ENCODE results near the gene MAPKAPK2. TPM values are rescaled to one million over a fixed set of nuclear protein-coding genes. Genes with fewer than 3 reads are reported as not detected.

The MAPKAPK2 gene
- total RNA-seq, 2 donors from 2014 or later = 27.1 to 67.0 TPM

GRCh38 chr1:206766251-206766856, 81.6 kb downstream of the MAPKAPK2 start:
- no peak overlapping the region for H3K27ac ChIP-seq
- no peaks in the 10 kb centered on the region for H3K4me1 ChIP-seq (replicated peaks)
- H3K9me3 ChIP-seq = no peaks in the 10 kb centered on the region
- no peaks in the 10 kb centered on the region for H3K27me3 ChIP-seq (replicated peaks; ENCODE audit: insufficient read depth)
- WGBS = 48% methylated on average over 8 of the region's 8 CpGs
- intact Hi-C loops (cut with DNase I) = no loop called here
- H3K36me3 ChIP-seq = no peaks in the 10 kb centered on the region
- TF ChIP-seq POLR2A (IDR thresholded peaks at IDR 0.05) = no peak
- no peak for TF ChIP-seq POLR2AphosphoS5 (IDR thresholded peaks at IDR 0.05)
- TF ChIP-seq CTCF (IDR thresholded peaks at IDR 0.05) = no peak
- no peak overlapping the region for H3K4me3 ChIP-seq
- peak; percentile 13 for DNase-seq (ENCODE audit: low spot score)

DNA sequence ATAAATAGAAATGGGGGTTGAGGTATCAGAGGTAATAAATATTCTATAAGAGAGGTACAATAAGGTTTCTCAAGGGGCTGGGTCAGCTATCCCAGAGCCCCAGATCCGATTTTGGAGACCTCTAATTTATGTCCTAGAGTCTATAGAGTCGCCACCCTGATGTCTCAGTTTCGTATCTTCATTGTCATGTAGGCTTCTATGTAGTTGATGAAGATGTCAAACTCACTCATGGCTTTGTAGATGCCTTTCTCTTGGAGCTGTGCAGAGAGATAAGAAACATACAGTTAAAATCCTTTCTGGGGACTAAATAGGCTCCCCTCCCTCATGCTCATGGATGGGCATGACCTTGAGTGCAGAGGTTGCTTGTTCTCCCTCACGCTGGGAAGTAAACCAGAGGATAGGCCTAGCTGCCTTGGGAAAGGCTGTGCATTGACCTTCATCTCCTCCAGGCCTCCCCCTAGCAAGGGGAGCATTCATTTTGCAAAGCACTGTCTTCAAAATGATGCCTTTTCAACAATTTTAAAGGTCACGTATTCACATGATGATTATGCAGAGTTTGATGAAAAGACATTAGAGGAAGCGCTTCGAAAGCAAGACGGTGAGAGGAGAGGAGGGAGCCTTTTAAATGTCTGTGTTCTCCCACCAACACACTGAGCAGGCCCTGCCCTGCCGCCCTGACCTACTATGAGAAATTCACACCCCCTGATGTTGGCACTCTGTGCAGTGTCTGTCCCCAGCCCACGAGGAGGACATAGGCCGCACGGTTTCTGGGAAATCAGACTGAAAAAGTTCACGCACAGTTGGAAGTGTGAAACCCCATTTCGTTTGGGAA, 84.0 kb downstream of the MAPKAPK2 start:
- no peaks in the 10 kb centered on the region for H3K9me3 ChIP-seq
- TF ChIP-seq POLR2A (IDR thresholded peaks at IDR 0.05) (no peak), CTCF (IDR thresholded peaks at IDR 0.05) (no peak), POLR2AphosphoS5 (IDR thresholded peaks at IDR 0.05) (no peak)
- intact Hi-C loops (cut with DNase I) = no loop called here
- DNase-seq (ENCODE audit: low spot score) = no peak
- WGBS = 84% methylated on average over 14 of the region's 14 CpGs
- H3K4me3 ChIP-seq = no peak overlapping the region
- H3K36me3 ChIP-seq = no peaks in the 10 kb centered on the region
- no peak overlapping the region for H3K27ac ChIP-seq
- no peaks in the 10 kb centered on the region for H3K27me3 ChIP-seq (replicated peaks; ENCODE audit: insufficient read depth)
- no peaks in the 10 kb centered on the region for H3K4me1 ChIP-seq (replicated peaks)

GRCh38 chr1:206769304-206769731, 84.6 kb downstream of the MAPKAPK2 start:
- no peak overlapping the region for H3K27ac ChIP-seq
- 78% methylated on average over 7 of the region's 7 CpGs for WGBS
- no peak for TF ChIP-seq CTCF (IDR thresholded peaks at IDR 0.05)
- TF ChIP-seq POLR2AphosphoS5 (IDR thresholded peaks at IDR 0.05) = no peak
- TF ChIP-seq POLR2A (IDR thresholded peaks at IDR 0.05) = no peak

DNA sequence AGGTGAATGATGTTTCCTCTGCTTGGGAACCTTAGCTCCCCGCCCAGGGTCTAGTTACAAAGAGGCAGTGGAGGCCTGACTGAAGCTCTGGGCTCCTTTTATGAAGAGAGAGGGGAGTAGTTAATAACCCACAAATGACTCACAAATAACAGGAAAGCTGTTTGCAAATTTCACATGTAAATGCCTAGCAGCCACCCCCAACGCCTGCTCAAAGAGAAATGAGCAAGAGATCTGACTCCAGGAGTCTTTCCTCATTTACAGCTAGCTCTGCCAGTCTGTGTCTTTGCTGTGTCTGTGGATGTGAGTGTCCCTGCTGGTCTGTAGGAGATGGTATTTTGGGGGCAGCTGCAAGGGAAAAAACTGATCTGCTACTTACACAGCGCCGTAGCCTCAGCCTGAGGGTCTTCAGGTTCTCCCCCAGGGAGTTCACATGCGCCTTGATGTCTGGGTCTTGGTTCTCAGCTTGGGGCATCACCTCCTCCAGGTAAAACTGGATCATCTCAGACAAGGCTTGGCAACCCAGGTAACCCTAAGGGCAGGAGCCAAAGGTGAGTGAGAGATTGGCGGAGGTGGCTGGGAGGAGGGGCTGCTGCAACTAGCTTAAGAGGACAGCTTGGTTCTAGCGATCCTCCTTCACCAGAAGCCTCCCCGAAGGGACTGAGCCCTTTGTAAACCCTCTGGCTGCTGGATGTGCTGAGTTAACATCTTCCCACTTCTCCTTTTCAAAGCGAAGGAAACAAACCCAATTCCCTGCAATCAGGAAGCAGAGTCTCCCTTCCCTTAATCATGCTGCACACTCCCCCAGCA, 86.0 kb downstream of the MAPKAPK2 start, which contains the start of gene IL19:
TSS of gene IL19 (plus strand) at position 243 of the 807 bp plus-strand sequence. CDS start 65,890 bp downstream, outside the sequence.
- intact Hi-C loops (cut with DNase I) = no loop called here
- TF ChIP-seq POLR2AphosphoS5 (IDR thresholded peaks at IDR 0.05) (no peak), POLR2A (IDR thresholded peaks at IDR 0.05) (no peak), CTCF (IDR thresholded peaks at IDR 0.05) (no peak)
- Histone ChIP-seq H3K4me1 (replicated peaks) (no peaks in the 10 kb centered on the region), H3K9me3 (no peaks in the 10 kb centered on the region), H3K36me3 (no peaks in the 10 kb centered on the region), H3K4me3 (no peak within 1 kb of the TSS), H3K27me3 (replicated peaks; ENCODE audit: insufficient read depth) (no peaks in the 10 kb centered on the region), H3K27ac (no peak within 1 kb of the TSS)
- DNase-seq (ENCODE audit: low spot score) = no peak
- WGBS = 68% methylated on average over 9 of the region's 9 CpGs

More at GRCh38 chr1:206769304-206769731, 84.6 kb downstream of the MAPKAPK2 start:
- no peak overlapping the region for H3K4me3 ChIP-seq
- H3K27me3 ChIP-seq (replicated peaks; ENCODE audit: insufficient read depth) = no peaks in the 10 kb centered on the region
- intact Hi-C loops (cut with DNase I) = no loop called here
- no peaks in the 10 kb centered on the region for H3K9me3 ChIP-seq
- no peaks in the 10 kb centered on the region for H3K4me1 ChIP-seq (replicated peaks)
- DNase-seq (ENCODE audit: low spot score) = no peak
- H3K36me3 ChIP-seq = no peaks in the 10 kb centered on the region
